GM21619 (cell line): ENCODE measurements around the gene RIPPLY2.
"Not testable (repeated sequence)": the region's sequence is repeated elsewhere in the genome, so short reads cannot be mapped to it uniquely, and the experiment has no call there.

ENCODE experiments used
- ATAC-seq: cut with Tn5 transposase; IDR thresholded peaks from one replicate; pipeline ENCODE4 v1.9.1; 2021; ENCODE audit not compliant: unreplicated experiment

RIPPLY2 gene, protein sequence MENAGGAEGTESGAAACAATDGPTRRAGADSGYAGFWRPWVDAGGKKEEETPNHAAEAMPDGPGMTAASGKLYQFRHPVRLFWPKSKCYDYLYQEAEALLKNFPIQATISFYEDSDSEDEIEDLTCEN

DNA sequence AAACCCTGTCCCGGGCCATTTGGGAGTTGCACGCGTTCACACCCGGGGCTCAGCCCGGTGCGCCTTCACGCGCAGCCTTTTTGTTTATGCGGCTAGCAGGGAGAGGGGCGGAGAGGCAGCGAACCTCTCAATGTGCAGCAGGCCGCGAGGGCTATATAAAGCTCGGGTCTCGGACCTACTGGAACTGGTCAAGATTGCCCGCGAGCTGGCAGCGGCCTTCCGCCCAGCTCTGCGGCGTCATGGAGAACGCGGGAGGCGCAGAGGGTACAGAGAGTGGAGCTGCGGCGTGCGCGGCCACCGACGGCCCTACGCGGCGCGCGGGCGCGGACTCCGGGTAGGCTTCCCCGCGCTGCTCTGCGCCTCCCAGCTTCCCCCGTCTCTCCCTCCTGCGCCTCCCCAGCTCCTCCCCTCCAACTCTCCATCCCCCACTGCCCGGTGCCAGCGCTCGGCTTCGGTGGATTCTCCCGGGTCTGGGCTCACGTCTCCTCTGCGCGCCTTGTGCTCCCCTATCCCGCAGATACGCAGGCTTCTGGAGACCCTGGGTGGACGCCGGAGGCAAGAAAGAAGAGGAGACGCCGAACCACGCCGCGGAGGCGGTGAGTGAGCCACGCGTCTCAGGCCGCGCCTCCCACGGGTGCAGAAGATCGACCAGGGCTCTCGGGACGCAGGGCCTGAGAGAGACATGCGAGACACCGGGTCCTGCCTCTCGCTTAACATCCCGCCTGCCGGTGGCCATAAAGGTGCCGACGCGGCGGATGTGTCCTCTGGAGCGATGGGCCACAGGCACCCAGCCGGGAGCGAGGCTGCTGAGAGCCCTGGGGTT, at the start of gene RIPPLY2:
Gene RIPPLY2 (plus strand): TSS at position 183 of the 823 bp plus-strand sequence. CDS start 57 bp downstream, at position 240.
- no peak for ATAC-seq

DNA sequence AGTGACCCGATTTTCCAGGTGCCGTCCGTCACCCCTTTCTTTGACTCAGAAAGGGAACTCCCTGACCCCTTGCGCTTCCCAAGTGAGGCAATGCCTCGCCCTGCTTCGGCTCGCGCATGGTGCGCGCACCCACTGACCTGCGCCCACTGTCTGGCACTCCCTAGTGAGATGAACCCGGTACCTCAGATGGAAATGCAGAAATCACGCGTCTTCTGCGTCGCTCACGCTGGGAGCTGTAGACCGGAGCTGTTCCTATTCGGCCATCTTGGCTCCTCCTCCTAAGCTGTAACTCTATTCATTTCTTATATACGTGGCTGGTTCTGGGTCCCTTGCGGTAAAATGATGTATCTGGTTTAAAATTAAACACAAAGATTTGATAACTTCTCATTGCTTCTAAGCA, 49.7 kb upstream of the RIPPLY2 start:
- ATAC-seq = not testable (repeated sequence)

DNA sequence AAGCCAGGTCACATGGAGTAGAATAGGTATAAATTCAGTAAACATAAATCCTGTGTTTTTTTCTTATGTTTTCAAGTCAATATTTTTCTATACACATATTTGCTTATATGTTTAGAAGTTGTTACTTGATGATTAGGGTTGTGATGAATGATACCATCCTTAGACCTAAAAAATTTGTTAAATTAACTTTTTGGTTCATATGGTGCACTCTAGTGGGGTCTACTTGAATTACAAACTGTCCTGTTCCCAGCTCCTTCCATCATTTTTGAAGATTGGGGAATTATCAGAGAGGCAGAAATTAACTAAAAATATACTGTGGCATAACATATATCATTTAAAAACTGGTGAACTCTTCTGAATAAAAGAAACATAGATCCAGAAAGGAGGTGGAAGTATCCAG, 48.3 kb upstream of the RIPPLY2 start:
- no peak for ATAC-seq

DNA sequence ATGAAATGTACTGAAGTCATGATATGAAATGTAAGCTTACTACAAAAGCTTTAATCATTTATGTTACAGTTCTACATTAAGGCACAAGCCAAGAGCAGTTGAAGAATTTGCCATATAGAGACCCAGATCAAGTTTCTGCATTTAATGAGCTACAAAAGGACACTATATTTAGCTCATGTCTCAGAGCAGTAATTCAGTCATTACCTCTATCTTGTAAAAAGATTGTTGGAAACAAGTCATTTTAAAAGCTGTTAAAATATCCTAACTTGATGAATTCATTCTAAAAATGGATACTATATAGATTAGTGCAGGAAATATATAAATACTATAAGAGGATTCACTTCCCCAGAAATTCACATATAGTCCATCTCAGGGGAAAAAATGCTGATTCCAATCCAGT, 45.2 kb upstream of the RIPPLY2 start:
- no peak for ATAC-seq

DNA sequence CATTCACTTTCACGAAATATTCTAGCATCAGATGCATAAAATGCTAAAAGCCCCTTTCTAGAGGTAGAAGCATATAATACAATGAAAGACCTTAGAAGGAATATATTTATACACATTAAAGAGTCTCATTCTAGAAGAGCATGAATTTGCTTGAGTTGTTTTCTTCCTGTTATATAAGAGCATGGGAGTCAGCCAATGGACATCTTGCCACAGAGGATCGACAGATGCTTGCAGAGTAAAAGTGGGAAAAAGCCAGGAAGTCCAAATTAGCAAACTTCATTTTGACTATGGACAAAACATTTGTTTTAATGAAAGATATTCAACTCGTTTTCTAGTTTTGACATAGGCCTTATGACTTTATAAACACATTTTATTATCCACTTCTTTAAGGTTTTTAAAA, 44.2 kb upstream of the RIPPLY2 start:
- no peak for ATAC-seq

DNA sequence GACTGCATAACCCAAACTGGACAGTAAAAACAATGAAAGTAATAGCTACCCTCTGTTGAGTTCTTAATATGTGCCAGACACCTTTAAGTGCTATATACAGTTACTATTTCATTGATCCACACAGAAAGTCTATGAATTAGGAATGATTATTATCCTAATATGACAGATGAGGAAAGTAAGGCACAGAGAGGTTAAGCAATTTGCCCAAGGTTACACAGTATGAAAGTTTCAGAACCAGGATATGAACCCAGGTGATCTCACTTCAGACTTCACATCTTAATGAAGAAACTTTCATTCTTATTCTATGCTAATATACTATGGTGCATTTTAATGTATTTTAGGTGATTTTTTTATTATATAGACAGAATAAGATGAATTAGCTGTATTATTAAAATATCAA, 40.6 kb upstream of the RIPPLY2 start:
- no peak for ATAC-seq

DNA sequence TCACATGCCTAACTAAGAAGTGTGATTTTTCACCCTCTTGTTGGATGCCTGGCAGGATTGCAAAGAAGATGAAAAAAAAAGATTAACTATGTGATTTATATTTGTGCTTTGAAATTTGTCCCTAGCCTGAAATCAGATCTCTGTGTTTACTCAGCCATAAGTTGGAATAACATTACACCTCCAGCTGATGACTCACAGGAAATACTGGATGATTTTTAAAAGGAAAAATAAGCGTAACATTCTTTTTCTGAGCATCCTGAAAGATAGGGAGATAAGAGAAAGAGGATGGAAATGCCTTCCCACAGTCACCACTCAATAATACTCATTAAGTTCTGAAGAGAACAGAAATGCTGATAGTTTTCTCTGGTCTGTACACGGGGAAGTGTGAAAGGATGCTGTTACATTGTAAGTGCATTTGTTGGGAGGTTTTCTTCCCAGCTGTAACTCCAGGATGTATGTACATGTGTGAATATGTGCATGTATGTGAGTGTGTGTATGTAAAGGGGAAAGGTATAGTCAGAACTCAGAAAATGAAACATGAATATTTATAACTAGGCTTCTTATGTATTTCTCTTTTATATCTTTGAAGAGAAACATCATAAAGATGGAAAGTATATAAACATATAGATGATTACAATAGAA, 37.4 kb upstream of the RIPPLY2 start:
- ATAC-seq = no peak

DNA sequence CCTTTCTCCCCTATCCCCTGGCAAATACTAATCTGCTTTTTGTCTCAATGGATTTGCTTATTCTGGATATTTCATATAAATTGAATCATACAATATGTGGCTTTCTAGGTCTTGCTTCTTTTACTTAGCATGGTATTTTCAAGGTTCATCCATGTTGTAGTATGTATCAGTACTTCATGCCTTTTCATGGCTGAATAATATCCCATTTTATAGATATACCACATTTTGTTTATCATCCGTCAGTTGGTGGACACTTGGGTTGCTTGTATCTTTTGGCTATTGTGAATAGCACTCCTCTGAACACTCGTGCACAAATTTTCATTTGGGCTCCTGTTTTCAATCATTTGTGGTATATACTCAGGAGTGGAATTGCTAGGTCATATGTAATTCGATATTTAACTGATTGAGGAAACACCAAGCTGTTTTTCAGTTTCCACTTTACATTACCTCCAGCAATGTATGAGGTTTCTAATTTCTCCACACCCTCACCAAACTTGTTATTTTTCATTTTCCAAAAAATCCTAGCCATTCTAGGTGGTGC, 30.5 kb upstream of the RIPPLY2 start:
- ATAC-seq = no peak

DNA sequence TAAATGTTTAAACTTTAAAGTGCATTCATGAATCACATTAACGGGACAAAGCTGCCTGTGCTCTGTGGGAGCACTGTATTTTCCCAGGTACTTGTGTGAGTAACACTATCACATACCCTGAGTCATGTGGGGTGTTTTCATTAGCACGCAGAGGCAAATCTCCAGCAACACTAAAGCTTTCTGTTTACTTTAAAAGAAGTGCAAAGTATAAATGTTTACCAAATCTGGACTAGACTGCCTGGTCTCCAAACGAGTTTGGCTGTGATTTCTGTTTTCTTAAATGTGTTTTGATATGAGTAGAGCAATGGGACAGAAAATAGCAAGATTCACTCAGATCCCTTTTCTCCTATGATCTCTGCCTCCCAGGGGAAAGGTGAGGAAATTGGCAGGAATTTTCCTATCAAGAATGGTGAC, 28.8 kb upstream of the RIPPLY2 start:
- ATAC-seq = no peak

DNA sequence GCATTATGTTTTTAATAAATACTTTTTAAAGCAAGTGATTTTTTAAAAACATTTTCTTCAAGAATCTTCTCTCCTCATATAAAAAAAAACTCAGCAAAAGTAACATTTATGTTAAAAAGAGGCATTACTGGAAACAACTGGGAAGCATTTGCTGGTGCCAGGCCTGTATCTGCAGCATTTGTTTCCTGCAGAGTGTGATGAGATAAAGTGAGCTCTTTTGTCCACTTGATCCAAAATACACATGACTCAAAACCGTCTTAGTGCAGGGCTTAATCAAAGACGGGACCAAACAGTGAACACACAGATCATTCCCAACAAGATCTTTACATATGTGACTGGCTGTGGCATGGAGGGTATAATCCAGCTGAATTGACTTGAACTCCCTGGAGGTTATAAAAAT, 28.3 kb upstream of the RIPPLY2 start:
- no peak for ATAC-seq

DNA sequence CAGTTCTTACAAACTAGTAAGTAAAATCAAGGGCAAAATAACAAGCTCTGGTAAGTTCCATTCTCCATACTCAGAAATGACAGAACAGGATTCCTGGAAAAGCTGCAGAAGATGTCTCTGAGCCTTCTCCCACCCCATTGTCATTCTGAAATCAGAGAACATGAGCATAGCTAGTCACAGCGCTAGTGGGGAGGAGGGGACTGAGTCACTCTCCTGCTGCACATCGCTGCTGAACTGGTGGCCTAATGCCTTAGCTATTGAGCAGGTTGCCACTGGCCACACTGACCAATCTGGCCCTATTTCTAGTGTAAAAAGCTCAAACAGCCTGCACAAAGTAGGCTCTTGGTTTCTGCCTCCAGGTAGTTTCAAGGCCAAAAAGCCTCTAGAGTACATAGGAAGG, 26.1 kb upstream of the RIPPLY2 start:
- ATAC-seq = no peak

DNA sequence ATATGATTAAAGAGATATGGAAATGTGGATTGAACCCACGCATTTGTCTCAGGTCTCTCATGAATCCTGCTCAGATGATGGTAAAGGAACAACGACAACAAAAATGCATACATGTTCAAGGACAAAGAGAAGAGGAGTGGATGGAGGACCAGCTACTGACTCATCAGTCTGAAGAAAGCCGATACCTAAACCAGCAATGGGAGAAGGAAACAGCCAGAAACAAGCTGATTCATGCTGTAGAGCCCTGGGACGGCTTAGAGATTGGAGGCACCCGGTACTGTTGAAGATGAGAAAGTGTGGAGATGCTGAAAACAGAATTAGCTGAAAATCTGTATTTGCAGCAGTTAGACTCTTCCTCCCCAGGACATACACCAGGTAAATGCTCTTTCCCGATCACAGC, 14.4 kb upstream of the RIPPLY2 start:
- no peak for ATAC-seq

DNA sequence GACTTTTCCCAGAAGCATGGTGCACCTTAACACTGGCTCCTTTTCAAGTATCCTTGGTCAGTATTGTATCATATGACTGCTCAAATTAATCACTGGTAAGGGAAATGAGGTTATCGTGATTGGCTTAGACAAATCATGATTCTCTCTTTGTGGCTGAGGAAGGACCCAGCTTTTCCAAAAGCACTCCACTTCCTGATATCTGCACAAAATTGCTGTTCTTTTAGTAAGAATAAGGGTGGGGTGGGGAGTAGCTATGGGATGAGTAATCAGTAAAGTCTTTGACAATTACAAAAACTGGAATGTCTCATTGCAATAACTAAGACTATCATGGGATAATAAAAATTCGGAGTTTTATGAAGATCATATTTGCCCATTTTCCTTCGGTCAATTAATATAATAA, 9.0 kb upstream of the RIPPLY2 start:
- ATAC-seq = no peak

DNA sequence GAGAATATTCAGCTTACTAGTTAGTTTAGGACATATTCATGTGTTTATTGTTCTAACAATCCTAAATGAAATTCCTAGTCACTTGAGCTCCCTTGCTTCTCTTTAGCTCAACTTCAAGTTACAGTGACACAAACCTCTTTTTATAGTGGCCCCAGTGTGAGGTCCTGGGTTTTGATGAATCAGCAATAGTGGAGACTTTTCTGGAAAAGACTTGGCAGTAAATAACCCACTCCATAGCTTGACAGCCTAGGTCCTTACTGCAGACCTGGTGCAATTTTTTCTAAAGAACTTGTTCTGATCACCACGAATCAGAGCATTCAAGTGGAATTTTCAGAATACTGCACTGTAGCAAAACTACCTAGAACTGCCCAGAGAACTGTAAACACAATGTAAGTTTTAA, 6.9 kb upstream of the RIPPLY2 start:
- no peak for ATAC-seq

DNA sequence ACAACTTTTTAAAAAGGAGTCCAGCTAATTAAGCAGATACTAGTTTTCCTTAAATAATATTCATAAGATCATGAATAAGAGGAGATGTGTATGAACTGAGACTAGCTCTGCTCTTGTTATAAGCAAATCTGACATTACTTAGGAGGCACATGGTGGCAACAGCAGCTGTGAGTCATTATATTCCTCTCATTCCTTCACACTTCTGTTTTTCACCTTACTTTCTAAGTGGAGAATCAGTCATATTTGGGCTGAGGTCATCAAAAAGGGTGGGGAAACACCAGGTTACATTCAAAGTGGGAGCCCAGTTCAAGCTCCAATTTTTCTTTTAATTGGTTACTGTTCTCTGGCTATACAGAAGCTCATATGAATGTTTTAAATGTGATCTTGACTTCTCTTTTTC, 6.0 kb upstream of the RIPPLY2 start:
- peak; percentile 96 for ATAC-seq

DNA sequence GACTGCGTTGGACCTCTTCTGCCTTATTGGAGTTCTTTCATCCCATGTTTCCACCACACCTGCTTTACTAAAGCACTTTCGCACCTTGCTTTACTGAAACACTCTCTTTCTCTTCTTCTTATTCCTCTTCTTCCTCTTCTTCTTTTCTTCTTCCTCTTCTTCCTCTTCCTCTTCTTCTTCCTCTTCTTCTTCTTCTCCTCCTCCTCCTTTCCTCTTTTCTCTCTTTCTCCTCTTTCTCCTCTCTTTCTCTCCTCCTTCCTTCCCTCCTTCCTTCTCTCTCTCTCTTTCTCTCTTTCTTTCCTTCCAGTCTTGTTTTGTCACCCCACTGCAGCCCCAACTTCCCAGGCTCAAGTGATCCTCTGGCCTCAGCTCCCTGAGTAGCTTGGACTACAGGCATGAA, 4.0 kb upstream of the RIPPLY2 start:
- no peak for ATAC-seq

DNA sequence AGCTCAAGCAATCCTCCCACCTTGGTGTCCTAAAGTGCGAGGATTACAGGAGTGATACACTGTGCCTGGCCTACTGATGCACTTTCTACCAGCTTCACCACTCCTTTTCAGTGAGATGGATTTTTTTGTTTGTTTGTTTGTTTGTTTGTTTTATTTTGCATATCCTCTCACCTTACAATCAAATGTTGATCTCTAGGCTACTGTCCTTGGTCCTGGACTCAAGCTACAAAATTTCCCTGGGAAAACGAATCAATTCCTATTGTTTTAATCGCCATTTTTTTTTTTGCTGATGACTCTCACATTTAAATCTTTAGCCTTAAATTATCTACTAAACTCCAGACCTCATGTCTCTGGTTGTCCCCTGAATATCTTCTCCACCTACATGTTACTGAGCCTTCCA, 3.5 kb upstream of the RIPPLY2 start:
- no peak for ATAC-seq

DNA sequence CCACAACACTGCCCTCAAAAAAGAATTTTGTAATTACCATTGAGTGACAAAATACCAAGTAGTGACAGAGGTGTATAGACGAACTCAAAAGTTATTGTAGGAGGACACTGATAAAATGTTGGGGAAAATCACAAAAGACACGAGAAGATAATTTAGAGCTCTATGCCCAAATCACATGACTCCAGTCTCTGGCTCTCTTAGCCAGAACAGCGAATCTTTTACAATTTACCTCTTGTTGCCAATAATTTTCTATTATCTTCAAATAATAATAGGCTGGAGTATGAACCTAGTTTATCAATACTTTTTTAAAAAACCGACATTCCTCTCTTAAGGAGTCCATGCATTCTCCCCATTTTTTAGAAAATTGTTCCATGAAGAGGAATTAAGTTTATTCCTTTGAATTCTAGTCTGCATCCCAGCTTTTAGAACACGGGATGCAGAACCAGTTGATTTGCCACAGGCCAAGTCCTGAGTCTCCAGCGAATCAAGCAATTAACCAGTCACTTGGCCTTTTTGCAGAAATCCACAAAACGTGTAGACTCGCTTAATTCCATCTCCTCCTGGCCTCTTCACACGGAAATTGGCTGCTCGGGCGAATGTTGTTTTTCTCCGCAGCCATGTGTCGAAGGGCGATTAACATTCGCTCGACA, 507 bp upstream of the RIPPLY2 start:
- ATAC-seq = no peak

DNA sequence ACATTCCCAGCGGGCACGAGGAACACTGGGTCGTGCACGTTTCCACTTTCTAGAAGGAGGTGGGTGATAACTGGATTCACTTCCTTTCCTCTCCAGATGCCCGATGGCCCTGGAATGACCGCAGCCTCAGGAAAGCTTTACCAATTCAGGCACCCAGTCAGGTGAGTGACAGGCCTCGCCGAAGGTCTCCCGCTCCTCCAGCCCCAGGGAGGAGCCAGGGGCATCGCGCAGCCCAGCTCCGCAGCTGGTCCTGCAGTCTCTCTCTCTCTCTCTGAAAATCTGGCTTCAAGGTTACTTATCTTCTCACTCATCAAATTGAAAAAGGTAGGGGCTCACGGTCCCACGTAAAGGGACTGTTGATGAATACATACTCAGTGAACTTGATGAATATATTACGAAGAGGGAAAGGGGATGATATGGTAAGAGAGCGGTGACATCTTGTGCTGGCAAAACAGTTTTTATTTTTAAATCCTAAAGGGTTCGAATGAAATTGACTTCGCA, 891 bp downstream of the RIPPLY2 start:
- ATAC-seq = no peak

DNA sequence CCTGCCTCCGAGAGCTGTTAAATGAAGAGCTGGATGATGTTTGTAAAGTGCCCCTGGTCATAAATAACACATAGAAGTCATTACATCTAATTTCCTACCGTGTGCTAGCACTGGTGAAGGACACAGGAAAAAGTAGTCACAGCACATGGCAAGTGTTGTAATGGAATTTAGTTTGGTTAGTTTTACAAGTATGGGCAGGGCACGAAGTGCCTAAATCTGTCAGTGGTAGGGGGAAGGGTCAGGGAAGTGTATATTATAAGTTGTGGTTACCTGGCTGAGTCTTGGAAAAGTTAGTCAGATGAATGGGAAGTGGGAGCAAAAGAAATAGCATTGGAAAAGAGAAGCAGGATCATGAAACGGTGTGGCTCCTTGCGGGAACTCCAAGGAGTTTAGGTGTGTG, 1.6 kb downstream of the RIPPLY2 start:
- ATAC-seq = no peak
